SK-N-SH (cell line): ENCODE results near the gene OPA1. TPM values are rescaled to one million over a fixed set of nuclear protein-coding genes. Genes with fewer than 3 reads are reported as not detected.

Source experiments
- CTCF ChIA-PET: fragments of 300-600, 350-600 bp; formaldehyde crosslinking; extraction: SDS; loops from one replicate; lab custom pipeline; 2021; lab: Yijun Ruan, JAX
- POLR2A ChIA-PET: fragments of 350-600 bp; sonication (Branson Sonifier 250); formaldehyde crosslinking; extraction: SDS; loops from one replicate; lab custom pipeline; 2020; ENCODE audit warnings: antibody characterized with exemption, inconsistent platforms; lab: Yijun Ruan, JAX
- DNase-seq: peaks from one replicate; pipeline ENCODE4 v3.0.0; 2012
- H2AFZ ChIP-seq: fragments of 200-600 bp; sonication (generic); 2 replicates; pipeline ENCODE4 v1.8.1; 2016; ENCODE audit warnings: antibody characterized with exemption, mild to moderate bottlenecking, low read depth
- H3F3A ChIP-seq: fragments of 200-600 bp; sonication (generic); replicated peaks from 2 replicates; pipeline ENCODE3; 2016; ENCODE audit warnings: antibody characterized with exemption, mild to moderate bottlenecking; ENCODE audit not compliant: insufficient read depth
- H3K27ac ChIP-seq, 2 experiments: fragments of 200-500 bp in 1 of 2; fragments of 200-600 bp in 1 of 2; sonication (Bioruptor generic) in 1 of 2; sonication (generic), shearing (Covaris generic) in 1 of 2; 2 replicates each; pipeline versions ENCODE4 v1.5.1 to v1.6.1; 2014 to 2016; ENCODE audit warnings: low read depth in 2 of 2, inconsistent platforms in 1 of 2, low read length in 1 of 2, mild to moderate bottlenecking in 1 of 2, mixed read lengths in 1 of 2
- H3K27me3 ChIP-seq: fragments of 200-600 bp; sonication (generic), shearing (Covaris generic); 2 replicates; pipeline ENCODE4 v1.6.1; 2016; ENCODE audit warnings: mixed run types; ENCODE audit not compliant: insufficient read depth
- H3K36me3 ChIP-seq, 2 experiments: fragments of 200-500 bp in 1 of 2; fragments of 200-600 bp in 1 of 2; sonication (Bioruptor generic) in 1 of 2; sonication (generic) in 1 of 2; replicated peaks in 1 of 2; 2 replicates each; pipeline versions ENCODE3 to v1.5.1; 2014 to 2016; ENCODE audit warnings: low read length in 1 of 2, mild to moderate bottlenecking in 1 of 2; ENCODE audit not compliant: insufficient read depth in 2 of 2, control insufficient read depth in 1 of 2
- H3K4me1 ChIP-seq, 2 experiments: fragments of 200-500 bp in 1 of 2; fragments of 200-600 bp in 1 of 2; sonication (Bioruptor generic) in 1 of 2; sonication (generic), shearing (Covaris generic) in 1 of 2; 2 replicates each; pipeline versions ENCODE4 v1.5.1 to v1.6.1; 2014 to 2016; ENCODE audit warnings: low read depth in 1 of 2, low read length in 1 of 2, mixed run types in 1 of 2; ENCODE audit not compliant: insufficient read depth in 2 of 2, control insufficient read depth in 1 of 2
- H3K4me2 ChIP-seq: fragments of 200-600 bp; sonication (generic), shearing (Covaris generic); 2 replicates; pipeline ENCODE4 v1.6.1; 2017; ENCODE audit warnings: mixed run types
- H3K4me3 ChIP-seq, 2 experiments: fragments of 200-500 bp in 1 of 2; fragments of 200-600 bp in 1 of 2; sonication (Bioruptor generic) in 1 of 2; sonication (generic), shearing (Covaris generic) in 1 of 2; 2 replicates each; pipeline versions ENCODE4 v1.5.1 to v1.8.1; 2014 to 2016; ENCODE audit warnings: low read depth in 2 of 2, inconsistent platforms in 1 of 2, low read length in 1 of 2, mild to moderate bottlenecking in 1 of 2, mixed read lengths in 1 of 2, moderate library complexity in 1 of 2
- H3K79me2 ChIP-seq: fragments of 200-600 bp; sonication (generic); 2 replicates; pipeline ENCODE4 v1.8.1; 2017; ENCODE audit warnings: mild to moderate bottlenecking; ENCODE audit not compliant: insufficient read depth
- H3K9ac ChIP-seq: fragments of 200-600 bp; sonication (generic); 2 replicates; pipeline ENCODE4 v1.6.1; 2017; ENCODE audit warnings: mixed run types
- H3K9me2 ChIP-seq: fragments of 200-600 bp; sonication (generic); 2 replicates; pipeline ENCODE4 v1.6.1; 2017; ENCODE audit warnings: mixed run types
- H3K9me3 ChIP-seq: fragments of 200-600 bp; sonication (generic); 2 replicates; pipeline ENCODE4 v1.6.1; 2017; ENCODE audit warnings: mixed run types, mild to moderate bottlenecking, moderate library complexity
- H4K20me1 ChIP-seq: fragments of 200-600 bp; sonication (generic); 2 replicates; pipeline ENCODE4 v1.6.1; 2017; ENCODE audit warnings: mild to moderate bottlenecking, mixed run types; ENCODE audit not compliant: insufficient read depth
- CTCF ChIP-seq: fragments of 200-600 bp; sonication (generic); IDR thresholded peaks from 2 replicates; pipeline ENCODE4 v1.6.1; 2017; ENCODE audit warnings: antibody characterized with exemption, mild to moderate bottlenecking, moderate library complexity
- EP300 ChIP-seq, 2 experiments: IDR thresholded peaks; 2 replicates each; pipeline versions ENCODE4 v1.4.0 to v1.6.1; 2012; ENCODE audit warnings: borderline replicate concordance in 1 of 2, low read depth in 1 of 2, low read length in 1 of 2
- EZH2phosphoT487 ChIP-seq: fragments of 200-600 bp; sonication (generic); IDR thresholded peaks from 2 replicates; pipeline ENCODE4 v1.6.1; 2017; ENCODE audit warnings: low read depth, mixed run types, mild to moderate bottlenecking, antibody characterized with exemption, moderate library complexity, borderline replicate concordance
- FOSL2 ChIP-seq: IDR thresholded peaks from 2 replicates; pipeline ENCODE4 v1.4.0; 2012; ENCODE audit warnings: low read depth, mild to moderate bottlenecking, moderate library complexity, borderline replicate concordance
- MEF2A ChIP-seq: IDR thresholded peaks from 2 replicates; pipeline ENCODE4 v1.4.0; 2012; ENCODE audit warnings: low read depth, borderline replicate concordance
- NRF1 ChIP-seq: IDR thresholded peaks from 2 replicates; pipeline ENCODE4 v1.6.1; 2012; ENCODE audit warnings: low read depth, mild to moderate bottlenecking, low read length
- POLR2AphosphoS5 ChIP-seq: IDR thresholded peaks from 2 replicates; pipeline ENCODE4 v1.6.1; 2012; ENCODE audit warnings: low read depth, low read length
- RCOR1 ChIP-seq: fragments of 150-350 bp; IDR thresholded peaks from 2 replicates; pipeline ENCODE4 v1.6.1; 2017; ENCODE audit warnings: antibody characterized with exemption, low read length
- REST ChIP-seq: IDR thresholded peaks from 2 replicates; pipeline ENCODE4 v1.6.1; 2012; ENCODE audit warnings: mild to moderate bottlenecking, low read depth, low read length, moderate library complexity
- RFX5 ChIP-seq: IDR thresholded peaks from 2 replicates; pipeline ENCODE4 v1.6.1; 2012; ENCODE audit warnings: mild to moderate bottlenecking, improper control_type of control experiment, low read length
- SIN3A ChIP-seq: IDR thresholded peaks from 2 replicates; pipeline ENCODE4 v1.6.1; 2012; ENCODE audit warnings: low read depth, mild to moderate bottlenecking, low read length, moderate library complexity, borderline replicate concordance
- TAF1 ChIP-seq: IDR thresholded peaks from 2 replicates; pipeline ENCODE4 v1.6.1; 2012; ENCODE audit warnings: low read depth, mild to moderate bottlenecking, low read length, moderate library complexity, borderline replicate concordance
- TCF12 ChIP-seq: IDR thresholded peaks from 2 replicates; pipeline ENCODE4 v1.4.0; 2012
- USF2 ChIP-seq: fragments of 150-350 bp; IDR thresholded peaks from 2 replicates; pipeline ENCODE4 v1.6.1; 2017; ENCODE audit warnings: antibody characterized with exemption, low read length, low read depth, borderline replicate concordance
- WGBS: methylation state at CpG from one replicate; pipeline ENCODE4 v1.1.6; 2017; ENCODE audit warnings: low lambda C conversion rate; 5-methylcytosine and 5-hydroxymethylcytosine counted together
- polyA plus RNA-seq, 3 experiments: library from polyadenylated mRNA; depleted of rRNA; stranded (reverse); fragments of >200 nt; gene quantifications; 2 replicates each; pipeline ENCODE4 v1.2.3, GENCODE V29; 2012

OPA1 gene
- polyA plus RNA-seq, 1 of the 3 experiments (the other 2 are of a cell fraction), result 11.4 TPM

GRCh38 chr3:193742628-193743027, 149.6 kb downstream of the OPA1 start:
- Histone ChIP-seq H3K27me3 (no peaks in the 10 kb centered on the region), H3K9ac (no peak overlapping the region), H3K36me3 (no peaks in the 10 kb centered on the region), H3F3A (no peaks in the 10 kb centered on the region), H4K20me1 (no peaks in the 10 kb centered on the region), H3K9me3 (no peaks in the 10 kb centered on the region), H3K4me2 (no peak overlapping the region), H3K4me3 (no peak overlapping the region), H3K9me2 (no peaks in the 10 kb centered on the region), H3K79me2 (no peaks in the 10 kb centered on the region), H3K27ac (no peak overlapping the region), H2AFZ (no peak overlapping the region), H3K4me1 (peaks cover 0 to 23% of the 10 kb centered on the region in 2 experiments; a peak in 3 of 4 replicates)
- ChIA-PET POLR2A (no interaction called here), CTCF (interaction anchor here (1.0 to 1.7 kb wide), 3 partner anchors 10 to 77 kb away, joined by 3 to 4 read pairs (median 3); no protein-coding TSS in a partner anchor)
- TF ChIP-seq CTCF, result no peak
- no peak for TF ChIP-seq EZH2phosphoT487
- no peak for TF ChIP-seq SIN3A
- no peak for TF ChIP-seq USF2
- no peak for TF ChIP-seq TCF12
- no peak for TF ChIP-seq REST
- TF ChIP-seq NRF1, result no peak
- no peak for TF ChIP-seq FOSL2
- no peak for TF ChIP-seq EP300 (IDR thresholded peaks at IDR 0.05; ENCODE audit: borderline replicate concordance in 1 of 2, low read depth in 1 of 2, low read length in 1 of 2)
- TF ChIP-seq TAF1, result no peak
- no peak for TF ChIP-seq POLR2AphosphoS5
- TF ChIP-seq RCOR1, result no peak
- no peak for TF ChIP-seq RFX5
- no peak for TF ChIP-seq MEF2A
- no peak for DNase-seq
- 73% methylated on average over 4 of the region's 4 CpGs for WGBS
